ENCODE results near the gene RNF213.

Gene RNF213

DNA sequence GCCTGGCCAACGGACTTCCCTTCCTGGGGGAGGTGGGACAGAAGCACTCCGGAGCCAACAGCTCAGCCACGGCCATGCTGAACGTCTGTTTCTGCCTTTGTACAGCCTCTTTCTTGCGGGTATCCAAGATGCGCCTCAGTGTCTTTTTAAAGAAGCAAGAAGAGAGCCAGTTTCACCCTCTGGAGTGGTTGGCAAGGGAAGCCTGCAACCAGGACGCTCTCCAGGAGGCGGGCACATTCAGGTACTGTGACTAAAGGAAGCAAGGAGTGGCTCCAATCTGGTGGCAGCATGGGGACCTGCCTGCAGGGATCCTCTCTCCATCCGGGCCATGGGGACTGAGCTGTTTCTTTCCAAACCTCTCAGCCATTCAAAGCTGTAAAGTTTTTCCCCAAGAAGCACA, 93.7 kb downstream of the RNF213 start:
- DNase-seq, result no peak

GRCh38 chr17:80356231-80356856, 95.7 kb downstream of the RNF213 start:
- DNase-seq, result no peak

DNA sequence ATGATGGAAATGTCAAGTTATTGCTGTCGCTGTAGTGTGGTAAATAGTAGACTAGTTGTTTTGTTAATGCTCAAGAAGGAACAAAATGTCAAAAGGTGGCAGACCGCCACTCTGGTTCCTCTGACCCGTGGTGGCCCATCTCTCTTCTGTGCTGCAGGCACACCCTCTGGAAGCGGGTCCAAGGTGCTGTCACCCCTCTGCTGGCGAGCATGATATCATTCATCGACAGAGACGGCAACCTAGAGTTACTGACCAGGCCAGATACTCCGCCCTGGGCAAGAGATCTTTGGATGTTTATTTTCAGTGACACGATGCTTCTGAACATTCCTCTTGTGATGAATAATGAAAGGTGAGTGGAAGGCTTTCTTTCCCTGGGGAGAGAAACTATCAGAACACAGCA, 97.5 kb downstream of the RNF213 start:
- no peak for DNase-seq

DNA sequence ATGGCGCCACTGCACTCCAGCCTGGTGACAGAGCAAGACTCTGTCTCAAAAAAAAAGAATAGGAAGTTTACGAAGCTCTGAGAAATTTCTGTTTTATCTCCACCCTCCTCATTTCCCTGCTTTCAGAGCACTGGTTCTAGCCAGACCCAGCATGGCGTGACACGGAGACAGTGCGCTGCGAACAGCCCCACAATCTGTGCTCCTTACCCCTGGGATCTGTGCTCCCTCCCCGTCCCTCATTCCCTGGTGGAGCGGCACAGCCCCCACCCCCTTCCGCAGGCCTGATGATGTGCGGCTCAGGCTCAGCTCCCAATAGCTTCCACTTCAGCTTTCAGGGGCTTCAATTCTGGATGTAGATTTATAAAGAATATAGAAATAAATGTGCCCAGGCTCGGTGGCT, 98.2 kb downstream of the RNF213 start:
- DNase-seq, result no peak

- no peak for DNase-seq
Observed at GRCh38 chr17:80359422-80360110, 98.9 kb downstream of the RNF213 start.

GRCh38 chr17:80360396-80360795, 99.7 kb downstream of the RNF213 start:
- no peak for DNase-seq

DNA sequence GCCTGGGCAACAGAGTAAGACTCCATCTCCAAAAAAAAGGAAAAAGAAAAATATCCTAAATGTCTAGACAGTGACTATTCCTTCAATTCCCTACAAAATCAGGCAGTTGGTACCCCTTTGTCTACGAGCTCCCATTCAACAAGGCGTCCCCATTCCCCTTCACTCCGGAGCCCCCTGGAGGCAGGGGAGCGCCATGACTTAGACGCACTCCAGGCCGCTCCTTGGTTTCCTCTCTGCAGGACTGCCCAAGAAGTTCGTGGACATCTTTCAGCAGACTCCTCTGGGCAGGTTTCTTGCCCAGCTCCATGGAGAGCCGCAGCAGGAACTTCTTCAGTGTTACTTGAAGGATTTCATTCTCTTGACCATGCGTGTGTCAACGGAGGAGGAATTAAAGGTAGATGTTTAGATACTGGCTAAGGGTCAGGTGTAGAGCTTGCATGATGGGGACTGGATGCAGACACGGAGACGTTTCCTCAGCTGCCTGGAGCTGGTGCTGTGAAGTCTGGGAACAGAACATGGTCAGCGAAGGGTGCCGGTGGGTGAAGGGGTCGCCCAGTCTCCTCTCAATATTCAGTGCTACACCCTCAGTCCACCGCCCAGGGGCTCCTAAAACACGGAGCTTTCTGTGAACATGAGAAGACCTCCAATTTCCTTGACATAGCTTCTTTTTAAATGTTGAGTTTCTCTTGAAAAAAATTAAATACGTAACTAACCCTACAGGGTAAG, 101.0 kb downstream of the RNF213 start:
- no peak for DNase-seq

- DNase-seq, result no peak
Observed at GRCh38 chr17:80362428-80363119, 101.9 kb downstream of the RNF213 start.

- DNase-seq, result no peak
Observed at GRCh38 chr17:80363120-80363515, 102.5 kb downstream of the RNF213 start.

DNA sequence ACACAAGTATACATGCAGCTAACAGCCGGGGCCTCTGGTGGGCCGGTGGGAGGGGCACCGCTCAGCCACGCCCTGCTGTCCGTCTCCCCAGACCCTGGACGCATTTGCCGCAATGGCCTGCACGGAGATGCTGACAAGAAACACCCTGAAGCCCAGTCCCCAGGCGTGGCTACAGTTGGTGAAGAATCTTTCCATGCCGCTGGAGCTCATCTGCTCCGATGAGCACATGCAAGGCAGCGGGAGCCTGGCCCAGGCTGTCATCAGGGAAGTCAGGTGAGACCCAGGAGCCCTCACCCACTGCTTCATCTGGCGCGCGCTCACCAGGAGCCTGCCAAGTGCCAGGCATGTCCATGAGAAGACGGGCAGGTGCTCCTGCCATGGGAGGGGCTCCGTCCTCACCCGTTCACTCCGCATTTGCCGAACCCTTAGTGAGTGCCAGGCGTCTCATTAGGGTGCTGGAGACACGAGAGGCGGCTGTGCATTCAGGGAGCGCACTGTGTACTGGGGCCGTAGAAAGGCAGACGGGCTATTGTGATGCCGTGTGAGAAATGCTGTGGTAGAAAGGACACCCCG, 103.0 kb downstream of the RNF213 start:
- no peak for DNase-seq

DNA sequence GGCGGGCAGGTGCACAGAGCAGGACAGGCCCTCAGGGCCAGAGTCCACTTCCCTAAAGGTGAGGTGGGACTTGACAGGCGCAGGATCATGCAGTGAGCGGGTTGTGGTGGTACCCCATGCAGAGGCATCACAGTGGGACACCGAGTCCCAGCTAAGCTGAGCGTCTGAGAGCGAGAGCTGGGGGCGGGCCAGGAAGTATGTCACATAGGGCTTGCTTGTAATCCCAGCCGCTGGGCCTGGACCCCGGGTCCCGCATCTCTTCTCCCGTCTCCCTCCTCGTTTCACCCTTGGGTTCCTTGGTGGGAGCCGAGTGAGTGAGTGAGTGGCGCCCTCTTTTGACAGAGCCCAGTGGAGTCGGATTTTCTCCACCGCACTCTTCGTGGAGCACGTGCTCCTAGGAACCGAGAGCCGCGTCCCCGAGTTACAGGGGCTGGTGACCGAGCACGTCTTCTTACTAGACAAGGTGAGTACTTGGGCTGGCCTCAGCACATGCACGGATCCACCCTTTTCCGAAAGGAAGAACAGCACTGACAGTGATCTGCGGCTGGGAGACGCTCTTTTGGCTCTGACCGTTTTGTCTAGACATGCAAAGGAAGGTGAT, 103.5 kb downstream of the RNF213 start:
- DNase-seq, result peak; percentile 16

- DNase-seq, result no peak
Observed at GRCh38 chr17:80365001-80365965, 104.6 kb downstream of the RNF213 start.

DNA sequence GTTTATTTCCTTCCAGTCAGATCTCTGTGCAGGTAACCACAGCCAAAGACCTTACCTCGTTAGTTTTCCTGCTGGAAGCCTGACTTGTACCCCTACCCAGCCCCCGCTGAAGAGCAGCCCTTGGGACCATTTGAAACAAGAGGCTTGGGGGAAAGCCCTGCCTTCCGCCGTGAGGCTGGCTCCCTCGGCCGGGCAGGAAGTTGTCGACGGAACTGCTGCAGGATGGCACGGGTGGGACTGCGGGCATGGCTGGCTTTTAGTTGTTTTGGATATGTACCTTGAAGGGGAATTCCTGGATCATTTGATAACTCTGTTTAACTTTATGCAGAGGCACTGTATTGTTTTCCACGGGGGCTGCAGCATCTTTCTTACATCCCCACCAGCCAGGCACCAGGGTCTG, 105.3 kb downstream of the RNF213 start:
- no peak for DNase-seq

DNA sequence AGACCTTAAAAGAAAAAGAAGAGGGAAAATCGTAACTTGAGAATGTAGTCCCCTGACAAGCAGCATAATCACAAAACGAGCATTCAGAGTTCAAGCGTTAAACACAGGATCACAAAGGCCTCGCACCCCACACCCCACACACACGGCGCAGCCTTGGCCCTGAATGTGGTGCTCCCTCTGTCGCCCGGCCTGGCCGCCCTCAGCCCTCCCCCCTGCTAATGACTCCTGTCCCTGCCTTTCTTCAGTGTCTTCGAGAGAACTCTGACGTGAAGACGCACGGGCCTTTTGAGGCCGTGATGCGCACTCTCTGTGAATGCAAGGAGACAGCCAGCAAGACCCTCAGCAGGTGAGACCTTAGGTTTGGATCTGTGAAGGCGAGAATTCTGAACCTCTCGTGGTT, 106.9 kb downstream of the RNF213 start:
- DNase-seq, result no peak

DNA sequence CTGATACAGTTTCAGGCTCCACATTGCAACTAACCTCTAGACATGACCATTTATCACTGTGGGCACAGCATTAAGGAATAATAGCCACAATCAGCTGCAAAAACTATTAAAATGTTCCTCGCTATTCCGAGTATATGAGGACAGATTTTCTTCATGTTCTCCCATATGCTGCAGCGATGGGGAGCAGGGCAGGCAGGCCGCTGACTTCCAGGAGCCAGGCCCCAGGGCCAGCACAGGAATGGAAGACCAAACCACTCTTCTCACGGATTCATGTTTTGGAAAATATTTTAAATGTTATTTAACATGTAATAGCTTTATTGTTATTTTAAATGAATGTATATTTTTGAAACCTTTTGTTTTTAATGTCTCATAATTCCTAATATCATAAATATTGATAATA, 110.5 kb downstream of the RNF213 start:
- DNase-seq, result no peak

DNA sequence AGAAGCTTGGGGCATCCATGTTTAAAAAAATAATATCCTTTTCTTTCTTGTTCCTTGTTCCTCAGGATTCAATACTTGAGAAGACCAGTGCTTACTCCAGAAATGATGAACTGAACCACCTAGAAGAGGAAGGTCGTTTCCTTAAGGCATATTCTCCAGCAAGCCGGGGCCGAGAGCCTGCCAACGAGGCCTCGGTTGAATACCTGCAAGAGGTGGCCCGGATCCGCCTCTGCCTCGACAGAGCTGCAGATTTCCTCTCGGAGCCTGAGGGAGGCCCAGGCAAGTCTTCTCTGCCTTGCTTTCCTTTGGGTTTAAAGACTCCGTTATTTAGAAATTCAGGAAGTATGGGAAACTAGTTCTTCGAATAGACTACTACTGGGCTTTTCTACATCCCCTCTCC, 111.8 kb downstream of the RNF213 start:
- no peak for DNase-seq

DNA sequence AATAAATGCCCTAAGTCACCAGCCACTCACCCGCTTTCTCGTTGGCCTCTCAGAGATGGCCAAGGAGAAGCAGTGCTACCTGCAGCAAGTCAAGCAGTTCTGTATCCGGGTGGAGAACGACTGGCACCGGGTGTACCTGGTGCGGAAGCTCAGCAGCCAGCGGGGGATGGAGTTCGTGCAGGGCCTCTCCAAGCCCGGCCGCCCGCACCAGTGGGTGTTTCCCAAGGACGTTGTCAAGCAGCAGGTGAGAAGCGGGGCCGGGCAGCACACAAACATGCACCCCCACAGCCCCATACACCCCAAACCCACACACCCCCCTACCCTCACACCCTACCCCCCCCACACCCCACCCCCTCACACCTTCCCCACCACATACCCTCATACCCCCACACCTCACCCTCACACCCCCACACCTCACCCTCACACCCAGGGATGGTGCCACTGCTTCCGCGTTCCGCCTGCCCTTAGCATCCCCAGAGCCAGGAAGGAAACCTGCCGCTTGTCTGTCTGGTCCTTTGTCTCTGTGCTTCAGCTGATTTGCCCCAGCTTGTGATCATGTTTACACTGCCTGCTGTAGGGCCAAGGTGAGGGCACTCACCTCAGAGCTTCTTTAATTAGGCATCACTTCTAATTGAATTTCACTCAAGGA, 112.4 kb downstream of the RNF213 start:
- DNase-seq, result no peak

- DNase-seq, result no peak
Observed at GRCh38 chr17:80374039-80374731, 113.5 kb downstream of the RNF213 start.

DNA sequence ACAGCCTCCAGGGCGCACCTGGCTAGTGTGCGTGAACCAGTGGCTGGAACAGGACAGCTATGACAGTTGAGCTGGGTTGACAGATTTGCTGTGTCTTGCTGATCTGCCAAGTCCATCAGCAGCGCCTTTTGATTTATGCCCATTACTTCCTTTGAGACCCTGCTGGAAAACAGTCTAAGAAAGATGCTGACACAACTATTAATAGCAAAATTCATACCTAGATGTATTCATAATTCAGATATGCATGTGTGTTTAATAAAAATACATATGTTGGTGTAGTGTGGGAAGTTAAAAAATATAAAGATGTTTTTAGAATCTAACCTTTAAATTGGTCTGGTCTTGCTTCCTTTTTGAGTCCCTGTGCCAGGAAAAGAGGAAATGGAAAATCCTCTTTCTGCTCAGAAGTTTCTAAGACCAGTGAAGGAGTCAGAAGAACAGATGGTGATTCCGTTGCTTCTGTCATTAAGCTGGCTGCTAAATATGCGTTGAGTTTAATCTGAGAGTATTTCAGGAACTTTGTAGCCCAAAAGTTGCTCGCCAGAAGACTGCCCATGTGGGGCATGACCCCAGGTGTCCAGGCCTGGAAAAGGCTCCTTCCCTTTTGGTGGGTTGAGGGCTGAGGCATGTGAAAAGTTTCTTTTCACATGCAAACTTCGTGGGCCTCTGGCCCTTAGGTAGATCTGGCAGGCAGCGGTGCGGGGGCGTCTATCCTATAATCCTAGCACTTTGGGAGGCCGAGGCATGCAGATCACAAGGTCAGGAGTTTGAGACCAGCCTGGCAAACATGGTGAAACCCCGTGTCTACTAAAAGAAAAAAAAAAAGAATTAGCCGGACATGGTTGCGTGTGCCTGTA, 114.3 kb downstream of the RNF213 start:
- DNase-seq, result no peak

Measured in CD4-positive, alpha-beta T cell treated with Interleukin-6 for 4 hours (primary cell).